Activated CD4-positive, CD25-positive, alpha-beta regulatory T cell treated with anti-CD3 and anti-CD28 coated beads, Interleukin-2, amount 50 U/mL, for 24 hours (primary cell): ENCODE results near the gene PMEPA1.
A peak's percentile ranks its signal among the peaks of the same experiment; 100 is the strongest.
"Not testable (repeated sequence)": the region's sequence is repeated elsewhere in the genome, so short reads cannot be mapped to it uniquely, and the experiment has no call there.

Source experiments
- ATAC-seq, 2 donors: fragments of 150-1000 bp; cut with Tn5 transposase; one replicate each; pipeline ENCODE4 v1.10.0; 2021; ENCODE audit warnings: mild to moderate bottlenecking in 1 of 2, moderate library complexity in 1 of 2

Gene PMEPA1

GRCh38 chr20:57649617-57650015 is 60.2 kb downstream of the PMEPA1 start:
- no peak for ATAC-seq

- no peak for ATAC-seq
Observed at GRCh38 chr20:57648878-57649616, 60.8 kb downstream of the PMEPA1 start.

GRCh38 chr20:57647933-57648785 is 61.7 kb downstream of the PMEPA1 start:
- no peak for ATAC-seq

GRCh38 chr20:57647006-57647932 is 62.5 kb downstream of the PMEPA1 start:
- ATAC-seq, result no peak

GRCh38 chr20:57638895-57639236 is 70.9 kb downstream of the PMEPA1 start:
- ATAC-seq, result no peak

- no peak for ATAC-seq
Observed at GRCh38 chr20:57638173-57638894, 71.5 kb downstream of the PMEPA1 start.

- ATAC-seq, result no peak
Observed at GRCh38 chr20:57633945-57634491, 75.8 kb downstream of the PMEPA1 start.

GRCh38 chr20:57632286-57632685 is 77.5 kb downstream of the PMEPA1 start:
- no peak for ATAC-seq

GRCh38 chr20:57630061-57630460 is 79.8 kb downstream of the PMEPA1 start:
- ATAC-seq, result peak; percentile 60 to 77

- not testable (repeated sequence) for ATAC-seq
Observed at GRCh38 chr20:57629491-57629901, 80.3 kb downstream of the PMEPA1 start.

- ATAC-seq, result not testable (repeated sequence)
Observed at GRCh38 chr20:57628962-57629308, 80.9 kb downstream of the PMEPA1 start.

GRCh38 chr20:57628047-57628961 is 81.5 kb downstream of the PMEPA1 start:
- peak; percentile 71 to 75 for ATAC-seq

- ATAC-seq, result no peak
Observed at GRCh38 chr20:57627339-57627738, 82.5 kb downstream of the PMEPA1 start.

GRCh38 chr20:57625978-57626377 is 83.8 kb downstream of the PMEPA1 start:
- ATAC-seq, result no peak

GRCh38 chr20:57625181-57625958 is 84.4 kb downstream of the PMEPA1 start:
- no peak for ATAC-seq

GRCh38 chr20:57624124-57624523 is 85.7 kb downstream of the PMEPA1 start:
- no peak for ATAC-seq

- ATAC-seq, result no peak
Observed at GRCh38 chr20:57622579-57623381, 87.0 kb downstream of the PMEPA1 start.

- no peak for ATAC-seq
Observed at GRCh38 chr20:57622201-57622570, 87.6 kb downstream of the PMEPA1 start.
